OCI-LY1 (cell line): Measurements from ENCODE around the gene CDK5RAP2.

ENCODE experiments used
- H2AFZ ChIP-seq: fragments of 200-600 bp; sonication (generic), shearing (Covaris generic); 2 replicates; pipeline ENCODE4 v1.6.0; 2014; ENCODE audit warnings: antibody characterized with exemption, mild to moderate bottlenecking, low read length
- H3F3A ChIP-seq: fragments of 200-600 bp; sonication (generic), shearing (Covaris generic); 2 replicates; pipeline ENCODE4 v1.6.0; 2014; ENCODE audit warnings: mild to moderate bottlenecking, antibody characterized with exemption, low read length, moderate library complexity; ENCODE audit not compliant: insufficient read depth
- H3K27ac ChIP-seq: fragments of 200-600 bp; sonication (generic); 2 replicates; pipeline ENCODE4 v1.5.1; 2014; ENCODE audit warnings: low read length, mixed run types, mild to moderate bottlenecking, low read depth; ENCODE audit not compliant: poor library complexity, severe bottlenecking
- H3K27me3 ChIP-seq: fragments of 200-600 bp; sonication (generic); 2 replicates; pipeline ENCODE4 v1.6.0; 2014; ENCODE audit warnings: antibody characterized with exemption, mild to moderate bottlenecking, low read length, moderate library complexity; ENCODE audit not compliant: insufficient read depth
- H3K36me3 ChIP-seq: fragments of 200-600 bp; sonication (generic); 2 replicates; pipeline ENCODE4 v1.6.1; 2014; ENCODE audit warnings: mild to moderate bottlenecking, antibody characterized with exemption, low read length, moderate library complexity, mixed read lengths; ENCODE audit not compliant: insufficient read depth
- H3K4me1 ChIP-seq: fragments of 200-600 bp; sonication (generic); 2 replicates; pipeline ENCODE4 v1.5.1; 2014; ENCODE audit warnings: mild to moderate bottlenecking, low read length, moderate library complexity; ENCODE audit not compliant: insufficient read depth, severe bottlenecking
- H3K4me2 ChIP-seq: fragments of 200-600 bp; sonication (generic), shearing (Covaris generic); 2 replicates; pipeline ENCODE4 v1.6.1; 2014; ENCODE audit warnings: low read length
- H3K4me3 ChIP-seq: fragments of 200-600 bp; sonication (generic); 2 replicates; pipeline ENCODE4 v1.5.1; 2014; ENCODE audit warnings: low read length, low read depth, mild to moderate bottlenecking, mixed read lengths; ENCODE audit not compliant: poor library complexity, severe bottlenecking
- H3K79me2 ChIP-seq: fragments of 200-600 bp; shearing (Covaris generic); 2 replicates; pipeline ENCODE4 v1.6.1; 2016; ENCODE audit warnings: mixed run types, low read length, mixed read lengths; ENCODE audit not compliant: insufficient read depth
- H3K9ac ChIP-seq: fragments of 200-600 bp; sonication (generic), shearing (Covaris generic); 2 replicates; pipeline ENCODE4 v1.6.1; 2014; ENCODE audit warnings: mild to moderate bottlenecking, low read length, mixed read lengths
- H3K9me2 ChIP-seq: fragments of 200-600 bp; sonication (generic), shearing (Covaris generic); 2 replicates; pipeline ENCODE4 v1.6.1; 2014; ENCODE audit warnings: low read depth, mild to moderate bottlenecking, low read length, mixed read lengths
- H3K9me3 ChIP-seq: fragments of 200-600 bp; shearing (Covaris generic); 2 replicates; pipeline ENCODE4 v1.6.1; 2014; ENCODE audit warnings: low read length, mixed read lengths
- H4K20me1 ChIP-seq: fragments of 200-600 bp; sonication (generic), shearing (Covaris generic); 2 replicates; pipeline ENCODE4 v1.6.0; 2016; ENCODE audit warnings: mild to moderate bottlenecking, low read length; ENCODE audit not compliant: insufficient read depth
- EZH2 ChIP-seq: fragments of 200-600 bp; sonication (generic), shearing (Covaris generic); IDR thresholded peaks from 2 replicates; pipeline ENCODE4 v1.8.0; 2017; ENCODE audit warnings: borderline replicate concordance, mixed run types, mild to moderate bottlenecking, antibody characterized with exemption, low read length, moderate library complexity, mixed read lengths
- TF ChIP-seq, protein P1 (sequence below): fragments of 200-600 bp; sonication (generic), shearing (Covaris generic); IDR thresholded peaks from 2 replicates; pipeline ENCODE4 v1.5.1; 2017; ENCODE audit warnings: mild to moderate bottlenecking, antibody characterized with exemption, low read length, moderate library complexity, mixed read lengths

Gene CDK5RAP2

DNA sequence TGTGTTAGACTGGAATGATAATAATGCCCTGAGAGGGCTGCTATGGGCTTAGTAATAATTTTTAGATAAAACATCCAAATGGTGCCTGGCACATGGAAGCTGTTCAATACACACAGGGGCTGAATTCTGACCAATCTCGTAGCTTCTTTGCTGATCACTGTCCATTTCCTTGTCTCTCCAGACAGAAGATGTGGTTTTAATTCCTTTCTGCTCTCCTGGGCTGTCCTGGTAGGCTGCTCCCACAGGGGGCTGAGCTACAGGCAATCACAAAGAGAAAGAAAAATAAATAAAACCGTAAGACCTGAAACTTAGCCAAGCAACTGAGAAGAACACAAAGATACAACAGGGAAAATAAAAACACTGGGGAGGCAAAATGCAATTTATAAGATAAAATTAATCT is 136.5 kb downstream of the CDK5RAP2 start:
- no peaks in the 10 kb centered on the region for H3K4me1 ChIP-seq
- no peak overlapping the region for H2AFZ ChIP-seq
- H4K20me1 ChIP-seq, result no peaks in the 10 kb centered on the region
- no peaks in the 10 kb centered on the region for H3K27me3 ChIP-seq
- no peaks in the 10 kb centered on the region for H3K79me2 ChIP-seq
- H3K36me3 ChIP-seq, result peaks cover 97% of the 10 kb centered on the region
- no peaks in the 10 kb centered on the region for H3K9me2 ChIP-seq
- H3K9ac ChIP-seq, result no peak overlapping the region
- no peak overlapping the region for H3K4me2 ChIP-seq
- no peaks in the 10 kb centered on the region for H3K9me3 ChIP-seq
- no peak overlapping the region for H3K27ac ChIP-seq
- TF ChIP-seq, protein P1, sequence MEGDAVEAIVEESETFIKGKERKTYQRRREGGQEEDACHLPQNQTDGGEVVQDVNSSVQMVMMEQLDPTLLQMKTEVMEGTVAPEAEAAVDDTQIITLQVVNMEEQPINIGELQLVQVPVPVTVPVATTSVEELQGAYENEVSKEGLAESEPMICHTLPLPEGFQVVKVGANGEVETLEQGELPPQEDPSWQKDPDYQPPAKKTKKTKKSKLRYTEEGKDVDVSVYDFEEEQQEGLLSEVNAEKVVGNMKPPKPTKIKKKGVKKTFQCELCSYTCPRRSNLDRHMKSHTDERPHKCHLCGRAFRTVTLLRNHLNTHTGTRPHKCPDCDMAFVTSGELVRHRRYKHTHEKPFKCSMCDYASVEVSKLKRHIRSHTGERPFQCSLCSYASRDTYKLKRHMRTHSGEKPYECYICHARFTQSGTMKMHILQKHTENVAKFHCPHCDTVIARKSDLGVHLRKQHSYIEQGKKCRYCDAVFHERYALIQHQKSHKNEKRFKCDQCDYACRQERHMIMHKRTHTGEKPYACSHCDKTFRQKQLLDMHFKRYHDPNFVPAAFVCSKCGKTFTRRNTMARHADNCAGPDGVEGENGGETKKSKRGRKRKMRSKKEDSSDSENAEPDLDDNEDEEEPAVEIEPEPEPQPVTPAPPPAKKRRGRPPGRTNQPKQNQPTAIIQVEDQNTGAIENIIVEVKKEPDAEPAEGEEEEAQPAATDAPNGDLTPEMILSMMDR, result no peak
- no peak for TF ChIP-seq EZH2
- H3K4me3 ChIP-seq, result no peak overlapping the region
- H3F3A ChIP-seq, result no peaks in the 10 kb centered on the region

DNA sequence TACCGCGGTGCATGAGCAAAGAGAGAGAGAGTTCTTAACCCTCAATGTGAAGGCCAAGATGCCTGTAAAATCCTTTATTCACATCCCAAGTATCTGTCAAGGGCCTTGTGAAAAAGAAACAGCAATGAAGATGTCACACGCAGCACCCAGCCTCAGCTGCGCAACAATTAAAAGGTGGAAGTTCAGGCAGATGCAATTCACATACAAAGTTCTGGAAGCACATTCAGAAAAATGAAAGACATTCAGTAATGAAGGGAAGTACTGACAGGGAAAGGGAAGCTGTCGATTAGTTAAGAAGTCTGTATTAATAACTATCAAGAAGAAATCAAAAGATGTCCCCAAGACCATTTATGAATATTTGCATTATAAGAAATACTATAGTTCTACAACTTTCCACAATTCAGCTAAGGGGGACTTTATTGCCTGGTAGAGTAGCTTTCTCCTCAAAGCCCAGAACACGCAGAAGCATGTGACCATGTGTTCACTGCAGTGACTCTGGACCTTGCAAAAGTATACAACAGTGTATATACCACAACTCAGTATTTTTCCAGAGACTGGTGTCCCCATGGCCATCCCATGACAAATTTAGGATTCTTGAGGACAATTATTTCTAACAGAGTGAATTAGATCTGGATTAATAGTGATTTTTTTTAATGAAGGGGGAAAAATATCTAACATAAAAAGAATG is 137.5 kb downstream of the CDK5RAP2 start:
- Histone ChIP-seq H3K4me3 (no peak overlapping the region), H3K36me3 (peaks cover 99% of the 10 kb centered on the region), H4K20me1 (no peaks in the 10 kb centered on the region), H3K27ac (no peak overlapping the region), H3K4me1 (no peaks in the 10 kb centered on the region), H3F3A (no peaks in the 10 kb centered on the region), H3K9me3 (no peaks in the 10 kb centered on the region), H3K9ac (no peak overlapping the region), H2AFZ (no peak overlapping the region), H3K27me3 (no peaks in the 10 kb centered on the region), H3K79me2 (no peaks in the 10 kb centered on the region), H3K9me2 (no peaks in the 10 kb centered on the region), H3K4me2 (no peak overlapping the region)
- TF ChIP-seq, protein P1, result no peak

DNA sequence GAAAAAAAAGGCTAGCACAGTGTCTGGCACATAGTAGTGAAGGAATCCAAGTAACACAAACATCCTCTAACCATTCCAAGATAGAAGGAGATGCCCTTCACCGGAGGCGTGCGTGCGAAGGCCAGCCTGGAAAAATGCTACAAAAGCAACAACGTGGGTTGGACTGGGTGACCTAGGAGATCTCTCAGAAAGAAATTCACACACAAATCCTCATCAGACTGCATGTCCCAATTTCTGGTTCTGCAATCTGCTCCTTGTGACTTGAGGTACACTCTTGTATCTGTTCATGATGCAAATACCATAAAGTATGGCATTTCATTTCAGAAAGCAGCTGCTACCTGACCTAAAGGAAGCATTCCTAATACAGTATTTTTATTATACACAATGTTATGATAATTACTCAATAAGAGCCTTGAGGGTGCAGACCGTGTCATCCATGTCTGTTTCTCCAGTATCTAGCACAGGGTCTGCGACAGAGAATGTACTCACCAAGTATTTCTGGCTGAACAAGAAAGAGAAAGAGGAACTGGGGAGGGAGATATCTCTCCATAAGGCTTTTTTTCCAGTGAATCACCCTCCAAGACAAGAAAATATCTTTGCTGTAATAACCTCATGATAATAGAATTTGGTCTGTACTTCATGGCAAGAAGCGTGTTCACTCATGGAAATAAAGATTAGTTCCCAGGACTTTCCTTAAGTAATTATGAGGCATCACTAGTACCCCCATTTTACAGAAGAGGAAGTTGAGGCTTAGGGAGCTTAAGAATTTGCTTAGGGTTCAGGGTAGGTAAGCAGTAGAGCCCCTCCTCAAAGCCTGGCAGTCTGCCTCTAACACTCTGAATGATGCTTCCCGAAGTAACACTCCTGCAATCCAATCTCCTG is 138.3 kb downstream of the CDK5RAP2 start:
- Histone ChIP-seq H3K9ac (no peak overlapping the region), H3K27me3 (no peaks in the 10 kb centered on the region), H3K27ac (no peak overlapping the region), H3K4me3 (no peak overlapping the region), H3K36me3 (peaks cover 99% of the 10 kb centered on the region), H3K4me1 (no peaks in the 10 kb centered on the region), H3F3A (no peaks in the 10 kb centered on the region), H3K79me2 (no peaks in the 10 kb centered on the region), H2AFZ (no peak overlapping the region), H3K4me2 (no peak overlapping the region), H3K9me2 (no peaks in the 10 kb centered on the region), H3K9me3 (no peaks in the 10 kb centered on the region), H4K20me1 (no peaks in the 10 kb centered on the region)
- TF ChIP-seq, protein P1, result no peak
- TF ChIP-seq EZH2, result no peak
